Immature natural killer cell (primary cell): ENCODE results near the gene SBNO1. TPM values are rescaled to one million over a fixed set of nuclear protein-coding genes. Genes with fewer than 3 reads are reported as not detected.

ENCODE experiments used
- DNase-seq, 3 donors: peaks; one replicate each; pipeline ENCODE4 v3.0.0; 2022; ENCODE audit warnings: mixed read lengths in 1 of 3
- H3K27ac Mint-ChIP-seq, 6 donors: one replicate each; pipeline ENCODE4 v1.8.0; 2020; ENCODE audit warnings: mixed read lengths in 6 of 6, mild to moderate bottlenecking in 5 of 6, inconsistent platforms in 4 of 6, moderate library complexity in 3 of 6
- H3K27me3 Mint-ChIP-seq, 3 donors: one replicate each; pipeline ENCODE4 v1.8.0; 2020 to 2021; ENCODE audit warnings: low read depth in 3 of 3, mild to moderate bottlenecking in 3 of 3, mixed read lengths in 3 of 3, moderate library complexity in 3 of 3, inconsistent platforms in 1 of 3
- H3K36me3 Mint-ChIP-seq, 3 donors: one replicate each; pipeline ENCODE4 v1.8.0; 2020; ENCODE audit warnings: mixed read lengths in 3 of 3, inconsistent platforms in 2 of 3, mild to moderate bottlenecking in 2 of 3
- H3K4me1 Mint-ChIP-seq, 2 donors: one replicate each; pipeline ENCODE4 v1.8.0; 2020; ENCODE audit warnings: inconsistent platforms in 2 of 2, mild to moderate bottlenecking in 2 of 2, mixed read lengths in 2 of 2, moderate library complexity in 1 of 2
- H3K4me3 Mint-ChIP-seq, 5 donors: one replicate each; pipeline ENCODE4 v1.8.0; 2020; ENCODE audit warnings: mild to moderate bottlenecking in 5 of 5, mixed read lengths in 5 of 5, inconsistent platforms in 3 of 5, moderate library complexity in 3 of 5
- H3K9me3 Mint-ChIP-seq, 6 donors: one replicate each; pipeline ENCODE4 v1.8.0; 2020; ENCODE audit warnings: mild to moderate bottlenecking in 6 of 6, mixed read lengths in 6 of 6, inconsistent platforms in 4 of 6, moderate library complexity in 3 of 6
- polyA plus RNA-seq, 3 donors: library from polyadenylated mRNA; unstranded; fragments of 300-500 nt; fragmentation: Illumina TruSeq; gene quantifications; one replicate each; pipeline ENCODE4 v1.2.3, GENCODE V29; 2021

SBNO1 gene
- polyA plus RNA-seq, 3 donors from 2014 or later, result 20.0 to 34.3 (median 26.9) TPM

DNA sequence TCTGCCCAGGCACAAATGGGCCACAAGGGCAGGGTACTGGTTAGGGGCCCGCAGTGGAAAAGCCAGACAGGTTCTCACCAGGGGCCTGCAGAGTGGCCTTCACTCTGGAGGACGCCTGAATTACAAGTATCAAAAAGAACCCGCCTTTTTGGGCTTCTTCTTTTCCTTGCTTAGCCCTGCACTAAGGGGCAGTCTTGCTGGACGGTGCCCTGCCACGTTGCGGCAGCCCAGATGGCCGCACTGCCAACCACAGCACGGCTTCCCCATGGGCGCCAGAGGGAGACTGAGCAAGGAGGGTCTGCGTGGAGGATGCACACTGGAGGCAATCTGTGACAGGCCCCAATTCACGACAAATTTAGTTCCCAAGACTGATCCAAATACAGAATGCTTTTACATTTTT, 74.7 kb downstream of the SBNO1 start:
- no peaks in the 10 kb centered on the region for H3K4me1 Mint-ChIP-seq
- no peak for DNase-seq
- H3K9me3 Mint-ChIP-seq, result no peaks in the 10 kb centered on the region
- H3K36me3 Mint-ChIP-seq, result peaks cover 6 to 14% (median 7%) of the 10 kb centered on the region in 3 donors
- H3K27me3 Mint-ChIP-seq, result peaks cover 0 to 5% (median 0%) of the 10 kb centered on the region in 3 donors
- H3K4me3 Mint-ChIP-seq, result no peak overlapping the region
- H3K27ac Mint-ChIP-seq, result no peak overlapping the region

DNA sequence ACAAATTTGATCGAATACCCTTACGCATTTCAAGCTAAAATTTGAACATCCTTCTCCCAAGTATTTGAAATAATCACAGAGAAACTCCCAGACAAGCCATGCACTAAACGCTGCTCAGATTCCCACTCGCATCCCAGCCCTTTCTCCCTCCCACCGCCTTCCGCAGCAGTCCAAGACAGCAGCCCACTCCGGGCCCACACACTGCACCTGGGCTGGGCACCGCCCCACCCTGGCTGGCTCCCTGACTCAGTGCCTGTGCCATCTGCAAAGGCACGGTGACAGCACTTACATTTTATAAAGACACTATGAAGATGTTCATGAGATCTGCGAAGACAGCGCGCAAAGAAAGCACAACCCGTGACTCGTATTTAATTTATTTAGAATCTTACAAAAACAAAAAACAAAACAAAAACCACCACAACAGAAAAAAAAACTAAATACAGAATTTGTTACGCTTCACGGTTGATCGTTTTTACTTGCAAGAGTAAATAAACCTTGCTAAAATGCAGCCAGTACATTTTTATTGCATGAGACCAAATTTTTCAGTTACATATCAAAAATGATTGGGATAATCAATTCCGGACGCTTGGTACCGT, 75.8 kb downstream of the SBNO1 start:
- no peak overlapping the region for H3K27ac Mint-ChIP-seq
- peaks cover 0 to 5% (median 0%) of the 10 kb centered on the region in 3 donors for H3K27me3 Mint-ChIP-seq
- H3K4me1 Mint-ChIP-seq, result no peaks in the 10 kb centered on the region
- H3K4me3 Mint-ChIP-seq, result no peak overlapping the region
- H3K36me3 Mint-ChIP-seq, result peaks cover 4 to 8% (median 6%) of the 10 kb centered on the region in 3 donors
- no peaks in the 10 kb centered on the region for H3K9me3 Mint-ChIP-seq
- DNase-seq, result no peak

DNA sequence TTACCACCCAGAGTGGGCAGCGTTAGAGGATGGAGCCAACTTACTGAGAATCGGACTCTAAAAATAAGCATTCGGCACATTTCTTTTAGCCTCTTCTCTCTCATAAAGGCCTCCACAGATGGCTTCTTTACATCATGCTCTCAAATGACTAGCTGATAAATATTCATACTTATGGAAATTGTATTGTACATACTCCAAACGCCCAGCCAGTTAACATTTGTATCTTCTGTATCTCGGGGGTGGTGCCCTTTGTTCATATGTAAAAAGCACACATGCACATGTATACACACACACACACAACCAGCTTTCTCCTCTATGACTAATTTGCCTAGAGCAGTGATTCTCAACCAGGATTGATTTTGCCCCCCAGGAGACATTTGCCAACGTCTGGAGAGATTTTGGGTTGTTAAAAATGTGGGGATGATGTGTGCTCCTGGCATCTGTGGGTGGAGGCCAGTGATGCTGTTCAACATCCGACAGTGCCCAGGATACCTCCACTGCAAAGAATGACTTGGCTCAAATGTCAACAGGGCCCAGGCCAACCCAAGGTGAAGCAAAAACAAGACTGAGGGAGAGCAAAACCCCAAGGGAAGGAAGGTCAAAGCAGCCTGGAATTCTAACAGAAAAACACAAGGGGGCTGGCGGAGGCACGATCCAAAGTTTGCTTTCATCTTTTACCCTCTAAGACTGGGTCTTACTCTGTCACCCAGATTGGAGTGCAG, 77.8 kb downstream of the SBNO1 start:
- peak overlapping the region in 1 of 6 donors; percentile 57 for H3K27ac Mint-ChIP-seq
- H3K4me3 Mint-ChIP-seq, result no peak overlapping the region
- peaks cover 0 to 6% (median 4%) of the 10 kb centered on the region in 3 donors for H3K36me3 Mint-ChIP-seq
- H3K4me1 Mint-ChIP-seq, result no peaks in the 10 kb centered on the region
- H3K9me3 Mint-ChIP-seq, result no peaks in the 10 kb centered on the region
- no peak for DNase-seq
- peaks cover 0 to 5% (median 0%) of the 10 kb centered on the region in 3 donors for H3K27me3 Mint-ChIP-seq

DNA sequence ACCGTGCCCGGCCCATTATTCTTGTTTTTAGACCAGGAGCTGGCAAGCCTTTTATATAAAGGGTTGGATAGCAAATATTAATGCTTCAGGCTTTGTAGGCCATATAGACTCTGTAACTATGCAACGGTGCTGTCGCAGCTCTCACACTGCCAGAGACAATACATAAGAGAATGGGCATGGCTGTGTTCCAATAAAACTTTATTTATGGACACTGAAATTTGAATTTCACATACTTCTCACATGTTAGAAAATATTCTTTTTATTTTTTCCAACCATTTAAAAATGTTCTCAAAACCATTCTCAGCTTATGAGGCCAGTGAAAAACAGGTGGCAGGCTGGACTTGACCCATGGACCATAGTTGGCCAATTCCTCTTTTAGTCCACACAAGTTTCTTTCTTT, 80.0 kb downstream of the SBNO1 start:
- Mint-ChIP-seq H3K4me1 (no peaks in the 10 kb centered on the region), H3K27ac (no peak overlapping the region), H3K36me3 (peaks cover 0 to 6% (median 4%) of the 10 kb centered on the region in 3 donors)

DNA sequence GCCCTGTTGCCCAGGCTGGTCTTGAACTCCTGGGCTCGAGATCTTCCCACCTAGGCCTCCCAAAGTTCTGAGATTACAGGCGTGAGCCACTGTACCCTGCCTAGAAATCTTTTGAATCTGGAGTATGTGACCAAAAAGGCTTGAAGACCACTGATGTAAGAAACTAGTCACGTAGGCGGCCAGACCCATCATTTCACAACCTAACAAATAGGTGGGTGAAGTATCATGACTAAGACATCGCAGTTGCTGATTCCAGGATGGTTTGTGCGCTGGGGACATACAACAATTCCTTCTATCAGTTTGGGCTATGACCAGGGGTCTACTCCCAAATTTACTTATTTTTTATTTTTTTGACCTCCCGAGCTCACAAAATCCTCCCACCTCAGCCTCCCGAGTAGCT, 81.2 kb downstream of the SBNO1 start:
- H3K36me3 Mint-ChIP-seq, result no peaks in the 10 kb centered on the region
- no peaks in the 10 kb centered on the region for H3K4me1 Mint-ChIP-seq
- no peaks in the 10 kb centered on the region for H3K27me3 Mint-ChIP-seq
- H3K27ac Mint-ChIP-seq, result no peak overlapping the region
- DNase-seq, result no peak
- no peaks in the 10 kb centered on the region for H3K9me3 Mint-ChIP-seq
- H3K4me3 Mint-ChIP-seq, result no peak overlapping the region

More for the DNA sequence above, 80.0 kb downstream of the SBNO1 start:
- Mint-ChIP-seq H3K27me3 (peaks cover 0 to 2% (median 0%) of the 10 kb centered on the region in 3 donors), H3K9me3 (no peaks in the 10 kb centered on the region), H3K4me3 (no peak overlapping the region)
- no peak for DNase-seq

DNA sequence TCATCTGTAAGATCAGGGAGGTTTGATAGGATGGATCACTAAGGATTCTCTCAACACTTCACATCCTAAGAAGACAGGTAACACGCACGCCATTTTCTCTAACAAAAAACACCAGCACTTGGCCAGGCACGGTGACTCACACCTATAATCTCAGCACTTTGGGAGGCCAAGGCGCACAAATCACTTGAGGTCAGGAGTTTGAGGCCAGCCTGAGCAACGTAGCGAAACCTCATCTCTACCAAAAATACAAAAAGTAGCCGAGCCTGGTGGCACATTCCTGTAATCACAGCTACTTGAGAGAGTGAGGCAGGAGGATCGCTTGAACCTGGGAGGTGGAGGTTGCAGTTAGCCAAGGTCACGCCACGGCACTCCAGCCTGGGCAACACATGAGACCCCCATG, 82.5 kb downstream of the SBNO1 start:
- Mint-ChIP-seq H3K27me3 (no peaks in the 10 kb centered on the region), H3K36me3 (no peaks in the 10 kb centered on the region), H3K9me3 (no peaks in the 10 kb centered on the region), H3K4me3 (no peak overlapping the region), H3K27ac (no peak overlapping the region), H3K4me1 (no peaks in the 10 kb centered on the region)
- DNase-seq, result no peak

DNA sequence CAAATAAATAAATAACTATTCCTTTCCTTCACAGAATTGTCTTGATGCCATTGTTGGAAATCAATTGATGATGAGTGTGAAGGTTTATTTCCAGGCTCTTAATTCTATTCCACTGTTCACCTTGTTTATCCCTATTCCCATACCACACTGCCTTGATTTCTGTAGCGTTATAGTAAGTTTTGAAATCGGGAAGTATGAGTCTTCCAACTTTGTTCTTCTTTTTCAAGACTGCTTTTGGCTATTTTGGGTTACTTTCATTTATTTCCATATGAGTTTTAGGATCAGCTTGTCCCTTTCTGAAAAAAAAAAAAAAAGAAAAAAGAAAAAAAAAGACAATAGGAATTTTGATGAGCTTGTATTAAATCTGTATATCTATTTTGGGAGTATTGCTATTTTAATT, 83.7 kb downstream of the SBNO1 start:
- no peaks in the 10 kb centered on the region for H3K27me3 Mint-ChIP-seq
- no peaks in the 10 kb centered on the region for H3K4me1 Mint-ChIP-seq
- H3K9me3 Mint-ChIP-seq, result no peaks in the 10 kb centered on the region
- H3K27ac Mint-ChIP-seq, result no peak overlapping the region
- no peak overlapping the region for H3K4me3 Mint-ChIP-seq
- H3K36me3 Mint-ChIP-seq, result no peaks in the 10 kb centered on the region
- no peak for DNase-seq

DNA sequence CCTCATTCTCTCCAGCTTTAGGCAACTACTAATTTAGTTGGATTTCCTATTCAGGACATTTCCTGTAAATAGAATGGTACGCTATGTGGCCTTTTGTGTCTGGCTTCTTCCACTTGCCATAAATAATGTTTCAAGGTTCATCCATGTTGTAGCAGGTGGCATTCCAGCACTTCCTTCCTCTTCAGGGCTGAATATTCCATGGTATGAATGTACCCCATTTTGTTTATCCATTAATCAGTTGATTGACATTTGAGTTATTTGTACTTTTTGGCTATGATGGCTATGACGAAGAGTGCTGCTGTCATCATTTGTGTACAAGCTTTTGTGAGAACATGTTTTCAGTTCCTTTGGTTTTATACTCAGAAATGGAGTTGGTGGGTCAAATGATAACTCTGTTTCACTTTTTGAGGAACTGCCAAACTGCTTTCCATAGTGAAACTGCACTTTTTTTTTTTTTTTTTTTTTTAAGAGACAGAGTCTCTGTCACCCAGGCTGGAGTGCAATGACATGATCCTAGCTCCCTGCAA, 86.5 kb downstream of the SBNO1 start:
- Mint-ChIP-seq H3K27ac (peak overlapping the region in 1 of 6 donors; percentile 20), H3K4me3 (no peak overlapping the region)

DNA sequence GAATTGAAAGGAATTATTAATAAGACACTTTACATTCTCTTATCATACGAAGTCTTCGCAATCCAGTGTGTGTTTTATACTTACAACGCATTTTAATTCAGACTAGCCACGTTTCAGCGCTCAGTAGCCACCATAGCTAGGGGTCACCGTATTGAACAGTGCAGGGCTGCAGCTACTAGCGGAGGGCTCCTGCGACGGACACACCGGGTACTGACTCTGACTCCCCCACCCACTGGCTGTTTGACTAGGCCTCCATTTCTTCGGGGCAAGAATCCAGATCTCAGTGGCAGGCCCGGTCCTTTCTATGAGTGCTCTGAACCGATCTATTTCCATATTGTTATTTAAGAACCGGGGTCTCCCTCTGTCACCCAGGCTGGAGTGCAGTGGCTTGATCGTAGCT, 91.5 kb downstream of the SBNO1 start:
- H3K4me3 Mint-ChIP-seq, result peak overlapping the region; percentile 8 to 74 (median 61)
- peaks cover 22 to 29% of the 10 kb centered on the region in 2 donors for H3K4me1 Mint-ChIP-seq
- DNase-seq, result no peak
- H3K27ac Mint-ChIP-seq, result peak overlapping the region in 1 of 6 donors; percentile 37
- H3K36me3 Mint-ChIP-seq, result no peaks in the 10 kb centered on the region
- H3K27me3 Mint-ChIP-seq, result peaks cover under 1 to 4% (median 3%) of the 10 kb centered on the region in 3 donors
- H3K9me3 Mint-ChIP-seq, result no peaks in the 10 kb centered on the region

More for the DNA sequence above, 86.5 kb downstream of the SBNO1 start:
- DNase-seq, result no peak
- no peaks in the 10 kb centered on the region for H3K4me1 Mint-ChIP-seq
- peaks cover 0 to 3% (median 1%) of the 10 kb centered on the region in 3 donors for H3K27me3 Mint-ChIP-seq
- H3K36me3 Mint-ChIP-seq, result no peaks in the 10 kb centered on the region
- H3K9me3 Mint-ChIP-seq, result no peaks in the 10 kb centered on the region

DNA sequence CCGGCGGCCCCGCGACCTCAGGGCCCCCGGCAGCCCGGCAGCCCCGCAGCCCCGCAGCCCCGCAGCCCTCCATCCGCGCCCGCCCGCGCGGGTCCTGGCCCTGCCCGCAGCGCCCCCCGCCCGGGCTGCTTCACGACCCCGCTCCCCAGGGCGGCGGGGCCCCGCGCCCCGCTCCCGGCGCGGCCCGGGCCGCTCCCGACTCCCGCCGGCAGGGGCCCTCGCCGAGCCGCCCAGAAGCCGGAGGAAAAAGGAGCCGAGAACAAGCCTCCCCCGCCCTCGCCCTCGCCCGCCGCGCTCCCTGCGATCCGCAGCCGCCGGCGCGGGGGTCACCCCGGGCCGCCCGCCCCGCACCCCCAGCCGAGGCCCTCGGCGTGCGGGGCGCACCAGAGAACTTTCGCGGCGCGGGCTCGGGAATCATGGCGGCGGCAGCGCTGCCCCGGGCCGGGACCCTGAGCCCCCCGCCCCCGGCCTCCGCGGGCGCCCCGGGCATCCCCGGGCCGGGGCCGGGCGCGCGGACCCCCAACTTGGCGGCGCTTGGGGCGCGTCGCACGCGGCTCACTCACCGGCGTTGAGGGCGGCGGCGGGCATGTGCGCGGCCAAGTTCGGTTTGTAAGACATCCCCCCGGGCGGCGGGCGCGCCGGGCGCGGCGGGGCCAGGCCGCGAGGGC, 93.5 kb downstream of the SBNO1 start:
- peaks cover 1 to 5% (median 4%) of the 10 kb centered on the region in 3 donors for H3K27me3 Mint-ChIP-seq
- H3K27ac Mint-ChIP-seq, result no peak overlapping the region
- H3K4me3 Mint-ChIP-seq, result no peak overlapping the region
- H3K4me1 Mint-ChIP-seq, result peaks cover 29 to 34% of the 10 kb centered on the region in 2 donors
- peak; percentile 58 to 68 (median 67) for DNase-seq
- H3K36me3 Mint-ChIP-seq, result no peaks in the 10 kb centered on the region
- no peaks in the 10 kb centered on the region for H3K9me3 Mint-ChIP-seq

DNA sequence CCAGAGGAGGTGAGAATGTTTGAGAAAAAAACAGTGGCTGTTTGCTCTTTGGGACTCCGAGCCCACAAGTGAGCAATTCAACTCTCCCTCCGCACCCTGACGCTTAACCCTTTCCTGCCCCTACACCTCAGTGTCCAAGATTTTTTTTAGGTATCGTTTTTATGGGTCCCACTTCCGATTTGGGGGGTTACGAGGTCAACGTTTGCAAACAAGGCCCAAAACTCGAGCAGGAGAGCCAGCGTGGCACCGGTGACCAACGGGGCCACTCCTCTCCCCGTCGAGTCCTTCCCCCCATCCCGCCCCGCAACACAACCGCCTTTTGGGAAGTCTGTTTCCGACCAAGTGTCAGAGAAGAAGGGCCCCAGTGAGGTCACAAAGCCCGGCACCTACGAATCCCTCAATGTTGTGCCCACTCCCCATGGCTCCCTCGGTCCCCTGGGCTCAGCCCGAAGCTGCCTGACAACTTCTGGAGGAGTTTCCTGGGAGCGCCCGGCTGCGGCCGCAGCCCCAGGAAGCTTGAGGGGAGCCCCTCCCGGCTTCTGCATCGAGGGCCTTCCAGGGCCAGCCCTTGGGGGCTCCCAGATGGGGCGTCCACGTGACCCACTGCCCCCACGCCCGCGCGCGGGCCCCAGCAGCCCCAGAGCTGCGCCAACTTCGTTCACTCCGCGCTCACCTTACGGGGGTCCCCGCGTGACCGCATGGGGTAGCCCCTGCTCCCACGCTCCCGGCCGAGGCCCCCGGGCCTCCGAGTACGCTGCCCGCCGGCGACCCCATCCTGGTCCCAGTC, 94.2 kb downstream of the SBNO1 start:
- no peak overlapping the region for H3K27ac Mint-ChIP-seq
- DNase-seq, result no peak
- no peaks in the 10 kb centered on the region for H3K9me3 Mint-ChIP-seq
- H3K4me1 Mint-ChIP-seq, result peaks cover 29 to 34% of the 10 kb centered on the region in 2 donors
- peaks cover 1 to 5% (median 4%) of the 10 kb centered on the region in 3 donors for H3K27me3 Mint-ChIP-seq
- H3K36me3 Mint-ChIP-seq, result no peaks in the 10 kb centered on the region
- peak overlapping the region; percentile 74 to 85 (median 81) for H3K4me3 Mint-ChIP-seq

DNA sequence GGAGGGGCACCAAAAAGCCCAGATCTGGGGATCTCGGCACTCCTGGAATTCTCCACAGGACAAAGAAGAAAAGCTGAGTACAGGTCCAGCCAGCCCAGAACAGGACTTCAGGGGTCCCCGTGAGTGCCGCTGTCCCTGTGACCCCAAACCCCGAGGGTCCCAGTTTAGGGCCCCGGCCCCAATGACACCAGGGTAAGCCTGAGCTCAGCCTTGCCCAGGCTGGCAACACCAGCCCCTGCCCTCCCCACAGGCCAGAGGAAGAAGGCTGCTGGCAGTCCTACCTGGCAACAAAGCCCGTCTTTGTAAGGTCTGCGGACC, 94.8 kb downstream of the SBNO1 start:
- Mint-ChIP-seq H3K27me3 (peaks cover 1 to 5% (median 4%) of the 10 kb centered on the region in 3 donors), H3K36me3 (no peaks in the 10 kb centered on the region), H3K4me1 (peaks cover 29 to 34% of the 10 kb centered on the region in 2 donors), H3K9me3 (no peaks in the 10 kb centered on the region), H3K4me3 (peak overlapping the region; percentile 74 to 85 (median 81)), H3K27ac (peak overlapping the region in 1 of 6 donors; percentile 64)
- no peak for DNase-seq

DNA sequence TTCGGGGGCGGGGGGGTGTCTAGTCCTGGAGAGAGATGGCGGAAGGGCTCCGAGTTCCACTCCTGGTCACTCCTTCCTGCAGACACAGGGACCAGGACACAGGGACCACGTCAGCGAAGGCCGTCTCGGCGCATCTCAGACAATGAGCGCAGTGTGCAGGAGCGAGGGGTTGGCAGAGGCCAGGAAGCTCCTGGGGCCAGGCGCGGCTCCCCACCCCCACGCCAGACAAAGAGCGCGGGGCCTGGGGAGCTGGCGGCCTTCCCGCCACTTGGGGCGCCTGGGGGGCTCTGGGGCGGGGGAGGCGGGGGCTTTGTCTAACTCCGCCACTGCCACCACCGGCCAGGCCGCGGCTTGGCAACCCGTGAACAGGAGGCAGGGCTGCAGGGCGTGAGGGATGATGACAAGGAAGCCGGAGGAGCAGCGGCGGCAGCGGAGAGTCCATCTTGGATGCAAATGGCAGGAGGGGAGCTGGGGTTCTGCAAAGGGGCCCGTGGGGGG, 95.2 kb downstream of the SBNO1 start:
- peak overlapping the region; percentile 74 to 85 (median 81) for H3K4me3 Mint-ChIP-seq
- DNase-seq, result peak; percentile 45 to 49 (median 45)

More for the DNA sequence above, 95.2 kb downstream of the SBNO1 start:
- H3K9me3 Mint-ChIP-seq, result no peaks in the 10 kb centered on the region
- peaks cover 29 to 34% of the 10 kb centered on the region in 2 donors for H3K4me1 Mint-ChIP-seq
- H3K27ac Mint-ChIP-seq, result peak overlapping the region in 3 of 6 donors; percentile 7 to 64 (median 26)
- H3K27me3 Mint-ChIP-seq, result peaks cover 1 to 5% (median 4%) of the 10 kb centered on the region in 3 donors
- H3K36me3 Mint-ChIP-seq, result no peaks in the 10 kb centered on the region
